Keratinocyte (primary cell): ENCODE results near the gene NTN1. TPM values are rescaled to one million over a fixed set of nuclear protein-coding genes. Genes with fewer than 3 reads are reported as not detected.
A peak's percentile ranks its signal among the peaks of the same experiment; 100 is the strongest.

Experiments
- DNase-seq: peaks from one replicate; pipeline ENCODE4 v3.0.0-alpha.2; 2011; ENCODE audit warnings: low read depth, missing footprints, low spot score
- FAIRE-seq: peaks from 2 replicates; lab custom pipeline; 2011; peaks lifted over from hg19 to GRCh38; lab: Jason Lieb, UNC
- H2AFZ ChIP-seq: 2 replicates; pipeline ENCODE4 v1.6.0; 2012; ENCODE audit warnings: low read length, control low read depth, inconsistent platforms; ENCODE audit not compliant: control insufficient read depth
- H3K27ac ChIP-seq: 2 replicates; pipeline ENCODE4 v1.5.1; 2011; ENCODE audit warnings: low read length; ENCODE audit not compliant: control insufficient read depth, insufficient read depth
- H3K27me3 ChIP-seq: 3 replicates; pipeline ENCODE4 v1.6.0; 2011; ENCODE audit warnings: low read length; ENCODE audit not compliant: control insufficient read depth, insufficient read depth; ENCODE audit errors: extremely low read depth
- H3K36me3 ChIP-seq, 2 experiments: 2 replicates in 1 of 2; 3 replicates in 1 of 2; pipeline ENCODE4 v1.5.1; 2011; ENCODE audit warnings: low read length in 2 of 2, mild to moderate bottlenecking in 1 of 2; ENCODE audit not compliant: control insufficient read depth in 2 of 2, insufficient read depth in 2 of 2; ENCODE audit errors: extremely low read depth in 1 of 2
- H3K4me1 ChIP-seq: 3 replicates; pipeline ENCODE4 v1.5.1; 2011; ENCODE audit warnings: low read length; ENCODE audit not compliant: control insufficient read depth, insufficient read depth; ENCODE audit errors: extremely low read depth
- H3K4me2 ChIP-seq: 3 replicates; pipeline ENCODE4 v1.6.0; 2011; ENCODE audit warnings: low read depth, low read length; ENCODE audit not compliant: control insufficient read depth, insufficient read depth; ENCODE audit errors: extremely low read depth
- H3K4me3 ChIP-seq, 3 experiments: fragments of 200-600 bp in 1 of 3; sonication (generic) in 1 of 3; 2 replicates in 2 of 3; 3 replicates in 1 of 3; pipeline ENCODE4 v1.5.1; 2011 to 2016; ENCODE audit warnings: low read length in 3 of 3, mild to moderate bottlenecking in 3 of 3, control low read depth in 2 of 3, inconsistent platforms in 1 of 3, low read depth in 1 of 3, mixed read lengths in 1 of 3, mixed run types in 1 of 3, moderate library complexity in 1 of 3; ENCODE audit not compliant: control insufficient read depth in 2 of 3, insufficient read depth in 2 of 3; ENCODE audit errors: extremely low read depth in 1 of 3
- H3K79me2 ChIP-seq: 2 replicates; pipeline ENCODE4 v1.6.0; 2012; ENCODE audit warnings: low read length; ENCODE audit not compliant: control insufficient read depth, insufficient read depth
- H3K9ac ChIP-seq: 3 replicates; pipeline ENCODE4 v1.6.0; 2011; ENCODE audit warnings: low read length; ENCODE audit not compliant: control insufficient read depth, insufficient read depth; ENCODE audit errors: extremely low read depth
- H3K9me1 ChIP-seq: 3 replicates; pipeline ENCODE4 v1.6.0; 2011; ENCODE audit warnings: low read length; ENCODE audit not compliant: control insufficient read depth, insufficient read depth; ENCODE audit errors: extremely low read depth
- H3K9me3 ChIP-seq: 2 replicates; pipeline ENCODE4 v1.5.1; 2012; ENCODE audit warnings: low read depth, low read length; ENCODE audit not compliant: control insufficient read depth
- H4K20me1 ChIP-seq: 3 replicates; pipeline ENCODE4 v1.6.0; 2011; ENCODE audit warnings: low read length; ENCODE audit not compliant: control insufficient read depth, insufficient read depth; ENCODE audit errors: extremely low read depth
- CTCF ChIP-seq, 3 experiments: IDR thresholded peaks in 1 of 3; conservative IDR thresholded peaks in 1 of 3; optimal IDR thresholded peaks in 1 of 3; 2 replicates in 2 of 3; 3 replicates in 1 of 3; pipeline versions ENCODE3 to v1.5.1; 2011; ENCODE audit warnings: low read length in 3 of 3, mild to moderate bottlenecking in 3 of 3, moderate library complexity in 2 of 3, control low read depth in 1 of 3, inconsistent platforms in 1 of 3; ENCODE audit not compliant: insufficient read depth in 2 of 3; ENCODE audit errors: extremely low read depth in 1 of 3
- EZH2 ChIP-seq: IDR thresholded peaks from one replicate; pipeline ENCODE4 v1.6.1; 2012; ENCODE audit warnings: inconsistent platforms, mild to moderate bottlenecking, low read length, moderate library complexity
- dilution Hi-C: fragments of 300-500 bp; cut with MboI; formaldehyde crosslinking; loops from one replicate; pipeline ENCODE4 v1.7.0; 2020; ENCODE audit warnings: low sequenced_read_pairs; ENCODE audit not compliant: extremely low pct_ligation_motif_present
- polyA plus RNA-seq, 5 experiments: library from polyadenylated mRNA; depleted of rRNA in 3 of 5; stranded (reverse) in 3 of 5; stranded (forward) in 1 of 5; unstranded in 1 of 5; fragments of >200 nt; gene quantifications; 1 replicate in 1 of 5; 2 replicates in 3 of 5; 3 replicates in 1 of 5; pipeline versions ENCODE4 v1.2.1 to v1.2.3, GENCODE V29; 2011 to 2012; ENCODE audit warnings: missing spikeins in 2 of 5, low read depth in 1 of 5, low replicate concordance in 1 of 5

NTN1 gene
- polyA plus RNA-seq, 1 donor (not counting 4 experiments of a cell fraction or from before 2014, with no cell fraction given): 0.10 TPM

- DNase-seq: no peak
- Histone ChIP-seq H3K9me3 (no peaks in the 10 kb centered on the region), H3K4me2 (peak overlapping the region; percentile 73), H3K27ac (no peak overlapping the region), H4K20me1 (no peaks in the 10 kb centered on the region), H3K36me3 (no peaks in the 10 kb centered on the region), H3K4me1 (peaks cover 5% of the 10 kb centered on the region), H3K4me3 (peak overlapping the region; percentile 11 to 48 (median 44)), H3K9ac (peak overlapping the region; percentile 37), H3K27me3 (peaks cover 7% of the 10 kb centered on the region), H2AFZ (peak overlapping the region; percentile 79), H3K9me1 (no peaks in the 10 kb centered on the region), H3K79me2 (no peaks in the 10 kb centered on the region)
- TF ChIP-seq EZH2: no peak
- TF ChIP-seq CTCF (optimal IDR thresholded peaks at IDR 0.05 in 1 of 3, IDR thresholded peaks at IDR 0.05 in 1 of 3, conservative IDR thresholded peaks at IDR 0.05 in 1 of 3; ENCODE audit: extremely low read depth in 1 of 3, insufficient read depth in 2 of 3, low read length in 3 of 3): no peak
- dilution Hi-C loops: no loop called here
- no peak for FAIRE-seq
These were observed 218.0 kb downstream of the NTN1 start for GRCh38 chr17:9239246-9239792.

- DNase-seq (no peak), FAIRE-seq (no peak)
- H3K9me1 ChIP-seq: no peaks in the 10 kb centered on the region
- H3K9ac ChIP-seq: peak overlapping the region; percentile 37
- H3K79me2 ChIP-seq: no peaks in the 10 kb centered on the region
- TF ChIP-seq CTCF (optimal IDR thresholded peaks at IDR 0.05 in 1 of 3, IDR thresholded peaks at IDR 0.05 in 1 of 3, conservative IDR thresholded peaks at IDR 0.05 in 1 of 3; ENCODE audit: extremely low read depth in 1 of 3, insufficient read depth in 2 of 3, low read length in 3 of 3): peak in 1 of 3 experiments; percentile 2
- no peak for TF ChIP-seq EZH2
- H4K20me1 ChIP-seq: no peaks in the 10 kb centered on the region
- no peaks in the 10 kb centered on the region for H3K9me3 ChIP-seq
- H2AFZ ChIP-seq: peak overlapping the region; percentile 79
- H3K36me3 ChIP-seq: no peaks in the 10 kb centered on the region
- H3K27me3 ChIP-seq: peaks cover 7% of the 10 kb centered on the region
- peak overlapping the region; percentile 73 for H3K4me2 ChIP-seq
- H3K27ac ChIP-seq: no peak overlapping the region
- peak overlapping the region; percentile 13 to 48 (median 44) for H3K4me3 ChIP-seq
- dilution Hi-C loops: no loop called here
- H3K4me1 ChIP-seq: peaks cover 5% of the 10 kb centered on the region
These were observed 218.7 kb downstream of the NTN1 start for GRCh38 chr17:9239793-9240658.
